SU-DHL-6 (cell line): Measurements from ENCODE around the gene FAM229A.

Experiments
- EZH2phosphoT487 ChIP-seq: fragments of 200-600 bp; sonication (generic), shearing (Covaris generic); conservative IDR thresholded peaks from 2 replicates; pipeline ENCODE4 v1.6.1; 2018; ENCODE audit warnings: mild to moderate bottlenecking, antibody characterized with exemption, low read length, moderate library complexity, mixed read lengths
- TF ChIP-seq, protein P1 (sequence below): fragments of 200-600 bp; sonication (generic); IDR thresholded peaks from one replicate; pipeline ENCODE4 v1.5.1; 2017; ENCODE audit warnings: antibody characterized with exemption, mild to moderate bottlenecking, low read length, moderate library complexity; ENCODE audit not compliant: insufficient read depth, poor library complexity, severe bottlenecking

DNA sequence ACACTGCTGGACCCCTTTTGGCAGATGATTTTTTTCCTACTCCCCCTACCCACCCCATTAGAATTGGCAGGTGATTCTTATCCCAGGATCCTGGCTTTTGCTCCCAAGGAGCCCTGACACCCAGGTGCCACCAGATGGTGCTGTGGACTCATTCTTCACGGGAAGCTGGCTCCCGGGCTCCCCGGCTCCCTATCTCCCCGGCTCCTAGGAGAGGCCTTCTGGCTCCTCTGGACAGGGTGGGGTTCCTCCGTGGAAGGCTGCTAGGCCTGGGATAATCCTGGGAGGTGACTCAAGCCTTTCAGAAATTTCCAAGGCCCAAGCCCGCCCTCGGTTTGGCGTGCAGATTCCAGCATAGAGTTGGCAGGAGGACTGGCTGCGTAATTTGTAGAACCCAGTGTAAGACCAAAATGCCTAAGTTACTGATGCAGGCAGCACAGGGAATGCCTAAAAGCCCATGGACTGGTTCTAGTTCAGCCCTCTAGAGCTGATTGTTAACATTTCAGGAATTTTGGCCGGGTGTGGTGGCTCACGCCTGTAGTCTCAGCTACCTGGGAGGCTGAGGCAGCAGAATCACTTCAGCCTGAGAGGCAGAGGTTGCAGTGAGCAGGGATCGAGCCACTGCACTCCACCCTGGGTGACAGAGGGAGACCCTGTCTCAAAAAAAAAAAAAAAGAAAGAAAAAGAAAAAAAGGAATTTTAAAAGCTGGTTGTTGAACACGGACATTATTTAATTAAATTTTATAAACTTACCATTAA, 38.8 kb upstream of the FAM229A start:
- TF ChIP-seq, protein P1, sequence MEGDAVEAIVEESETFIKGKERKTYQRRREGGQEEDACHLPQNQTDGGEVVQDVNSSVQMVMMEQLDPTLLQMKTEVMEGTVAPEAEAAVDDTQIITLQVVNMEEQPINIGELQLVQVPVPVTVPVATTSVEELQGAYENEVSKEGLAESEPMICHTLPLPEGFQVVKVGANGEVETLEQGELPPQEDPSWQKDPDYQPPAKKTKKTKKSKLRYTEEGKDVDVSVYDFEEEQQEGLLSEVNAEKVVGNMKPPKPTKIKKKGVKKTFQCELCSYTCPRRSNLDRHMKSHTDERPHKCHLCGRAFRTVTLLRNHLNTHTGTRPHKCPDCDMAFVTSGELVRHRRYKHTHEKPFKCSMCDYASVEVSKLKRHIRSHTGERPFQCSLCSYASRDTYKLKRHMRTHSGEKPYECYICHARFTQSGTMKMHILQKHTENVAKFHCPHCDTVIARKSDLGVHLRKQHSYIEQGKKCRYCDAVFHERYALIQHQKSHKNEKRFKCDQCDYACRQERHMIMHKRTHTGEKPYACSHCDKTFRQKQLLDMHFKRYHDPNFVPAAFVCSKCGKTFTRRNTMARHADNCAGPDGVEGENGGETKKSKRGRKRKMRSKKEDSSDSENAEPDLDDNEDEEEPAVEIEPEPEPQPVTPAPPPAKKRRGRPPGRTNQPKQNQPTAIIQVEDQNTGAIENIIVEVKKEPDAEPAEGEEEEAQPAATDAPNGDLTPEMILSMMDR, result peak; percentile 92
- TF ChIP-seq EZH2phosphoT487, result no peak
